Liver (tissue), 9 donors: ENCODE results near the gene CAVIN2. TPM values are rescaled to one million over a fixed set of nuclear protein-coding genes. Genes with fewer than 3 reads are reported as not detected.

Experiments
- DNase-seq: peaks from one replicate; pipeline ENCODE4 v3.0.0-alpha.2; 2017; ENCODE audit warnings: low spot score
- H3K27ac ChIP-seq, 2 donors: one replicate each; pipeline ENCODE4 v1.7.0; 2013; ENCODE audit warnings: inconsistent platforms in 2 of 2, low read length in 2 of 2, control low read depth in 1 of 2, low read depth in 1 of 2, mild to moderate bottlenecking in 1 of 2
- H3K27me3 ChIP-seq, 4 donors: one replicate each; pipeline versions ENCODE4 v1.6.1 to v1.7.0; 2013; ENCODE audit warnings: low read length in 3 of 4, inconsistent platforms in 1 of 4, mild to moderate bottlenecking in 1 of 4, moderate library complexity in 1 of 4; ENCODE audit not compliant: control insufficient read depth in 4 of 4, insufficient read depth in 4 of 4
- H3K36me3 ChIP-seq, 4 donors: one replicate each; pipeline versions ENCODE4 v1.6.1 to v1.7.0; 2013; ENCODE audit warnings: low read length in 3 of 4, mild to moderate bottlenecking in 3 of 4, low read depth in 1 of 4, moderate library complexity in 1 of 4; ENCODE audit not compliant: control insufficient read depth in 4 of 4, insufficient read depth in 3 of 4
- H3K4me1 ChIP-seq, 4 donors: one replicate each; pipeline versions ENCODE4 v1.6.1 to v1.7.0; 2013; ENCODE audit warnings: low read length in 3 of 4, mild to moderate bottlenecking in 3 of 4, moderate library complexity in 1 of 4; ENCODE audit not compliant: control insufficient read depth in 4 of 4, insufficient read depth in 4 of 4
- H3K4me3 ChIP-seq, 3 donors: one replicate each; pipeline versions ENCODE4 v1.6.1 to v1.7.0; 2013; ENCODE audit warnings: low read length in 3 of 3, control low read depth in 1 of 3, low read depth in 1 of 3, mild to moderate bottlenecking in 1 of 3
- H3K9ac ChIP-seq, 2 donors: one replicate each; pipeline ENCODE4 v1.7.0; 2013; ENCODE audit warnings: low read length in 2 of 2, mild to moderate bottlenecking in 2 of 2, moderate library complexity in 2 of 2, control low read depth in 1 of 2, low read depth in 1 of 2
- H3K9me3 ChIP-seq, 4 donors: one replicate each; pipeline versions ENCODE4 v1.6.1 to v1.7.0; 2013; ENCODE audit warnings: low read length in 3 of 4; ENCODE audit not compliant: control insufficient read depth in 4 of 4
- EGR1 ChIP-seq, 2 donors: IDR thresholded peaks; 2 replicates each; pipeline ENCODE4 v1.6.1; 2016 to 2018; ENCODE audit warnings: antibody characterized with exemption in 2 of 2, low read depth in 2 of 2
- FOXA2 ChIP-seq: IDR thresholded peaks from 2 replicates; pipeline ENCODE4 v1.6.1; 2016; ENCODE audit warnings: antibody characterized with exemption
- GABPA ChIP-seq, 2 donors: IDR thresholded peaks in 1 of 2; conservative IDR thresholded peaks in 1 of 2; 2 replicates each; pipeline ENCODE4 v1.6.1; 2016; ENCODE audit warnings: antibody characterized with exemption in 2 of 2, mild to moderate bottlenecking in 1 of 2, moderate library complexity in 1 of 2
- HNF4A ChIP-seq, 2 donors: conservative IDR thresholded peaks; 2 replicates each; pipeline ENCODE4 v1.6.1; 2016; ENCODE audit warnings: antibody characterized with exemption in 2 of 2, mild to moderate bottlenecking in 2 of 2
- HNF4G ChIP-seq: IDR thresholded peaks from 2 replicates; pipeline ENCODE4 v1.6.1; 2016; ENCODE audit warnings: antibody characterized with exemption
- JUND ChIP-seq, 2 donors: IDR thresholded peaks; 2 replicates each; pipeline ENCODE4 v1.6.1; 2016; ENCODE audit warnings: antibody characterized with exemption in 2 of 2
- NR2F2 ChIP-seq: IDR thresholded peaks from 2 replicates; pipeline ENCODE4 v1.6.1; 2016; ENCODE audit warnings: antibody characterized with exemption
- TAF1 ChIP-seq: conservative IDR thresholded peaks from 2 replicates; pipeline ENCODE4 v1.6.1; 2016; ENCODE audit warnings: antibody characterized with exemption, mild to moderate bottlenecking
- YY1 ChIP-seq: IDR thresholded peaks from 2 replicates; pipeline ENCODE4 v1.6.1; 2016; ENCODE audit warnings: antibody characterized with exemption, mild to moderate bottlenecking
- WGBS: extraction: QIAGEN DNeasy Blood & Tissue Kit; methylation state at CpG from one replicate; pipeline ENCODE4 v1.1.7; 2013; 5-methylcytosine and 5-hydroxymethylcytosine counted together
- polyA plus RNA-seq, 2 donors: library from polyadenylated mRNA; stranded (reverse) in 1 of 2; unstranded in 1 of 2; fragments of 200-250 nt in 1 of 2; fragments of >200 nt in 1 of 2; fragmentation: Nextera tagmentation in 1 of 2; extraction: Ambion mirVana in 1 of 2; gene quantifications; one replicate each; pipeline versions ENCODE4 v1.2.1 to v1.2.3, GENCODE V29; 2013 to 2015
- total RNA-seq, 2 donors: library from RNA; depleted of rRNA; stranded (reverse); fragments of >200 nt; gene quantifications; one replicate each; pipeline ENCODE4 v1.2.3, GENCODE V29; 2014
- TF ChIP-seq, protein P1 (sequence below): IDR thresholded peaks from 2 replicates; pipeline ENCODE4 v1.6.1; 2016; ENCODE audit warnings: antibody characterized with exemption
- TF ChIP-seq, protein P2 (sequence below): IDR thresholded peaks from 2 replicates; pipeline ENCODE4 v1.6.1; 2016; ENCODE audit warnings: antibody characterized with exemption
- TF ChIP-seq, protein P3 (sequence below): IDR thresholded peaks from 2 replicates; pipeline ENCODE4 v1.6.1; 2016; ENCODE audit warnings: antibody characterized with exemption
- TF ChIP-seq, protein P4 (sequence below): fragments of 150-350 bp; IDR thresholded peaks from 2 replicates; pipeline ENCODE4 v1.5.1; 2017; ENCODE audit warnings: improper control_type of control experiment, low read depth, low read length; ENCODE audit not compliant: missing input control
- donor health status: healthy.
- donor health status: healthy.
- donor health status: healthy.
- donor health status: healthy.
- donor health status: healthy.

The CAVIN2 gene
- total and polyA plus RNA-seq, 4 donors: 13.3 to 20.7 (median 14.0) TPM

DNA sequence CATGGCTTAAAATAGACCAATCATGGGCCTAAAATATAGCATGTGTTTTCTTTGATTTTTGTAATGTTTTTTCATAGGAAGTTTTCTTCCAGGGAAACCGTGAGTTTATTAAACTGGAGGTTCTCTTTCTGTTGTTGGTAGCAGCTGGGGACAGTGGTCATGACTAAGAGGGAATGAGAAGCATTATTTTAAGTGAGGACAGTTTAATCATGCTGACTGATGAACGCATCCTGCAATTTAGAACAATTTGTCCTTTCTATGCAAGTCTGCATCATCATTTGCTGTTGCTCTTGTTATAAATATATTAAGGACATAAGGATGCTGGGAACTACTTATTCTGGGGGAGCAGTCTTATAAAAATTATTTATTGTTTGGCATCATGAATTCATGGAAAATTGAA, 51.2 kb downstream of the CAVIN2 start:
- Histone ChIP-seq H3K4me3 (no peak overlapping the region), H3K36me3 (no peaks in the 10 kb centered on the region), H3K9ac (no peak overlapping the region), H3K27me3 (peaks cover 0 to 11% (median 0%) of the 10 kb centered on the region in 4 donors), H3K27ac (no peak overlapping the region), H3K4me1 (no peaks in the 10 kb centered on the region), H3K9me3 (no peaks in the 10 kb centered on the region)
- 86% methylated on average over 2 of the region's 2 CpGs for WGBS
- TF ChIP-seq EGR1 (IDR thresholded peaks at IDR 0.05; ENCODE audit: low read depth in 2 of 2) (no peak), YY1 (no peak), HNF4G (no peak), GABPA (IDR thresholded peaks at IDR 0.05 in 1 of 2, conservative IDR thresholded peaks at IDR 0.05 in 1 of 2) (no peak), TAF1 (no peak), FOXA2 (no peak)
- TF ChIP-seq, protein P1, sequence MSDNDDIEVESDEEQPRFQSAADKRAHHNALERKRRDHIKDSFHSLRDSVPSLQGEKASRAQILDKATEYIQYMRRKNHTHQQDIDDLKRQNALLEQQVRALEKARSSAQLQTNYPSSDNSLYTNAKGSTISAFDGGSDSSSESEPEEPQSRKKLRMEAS: no peak
- TF ChIP-seq, protein P2, sequence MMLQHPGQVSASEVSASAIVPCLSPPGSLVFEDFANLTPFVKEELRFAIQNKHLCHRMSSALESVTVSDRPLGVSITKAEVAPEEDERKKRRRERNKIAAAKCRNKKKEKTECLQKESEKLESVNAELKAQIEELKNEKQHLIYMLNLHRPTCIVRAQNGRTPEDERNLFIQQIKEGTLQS: no peak
- TF ChIP-seq, protein P3, sequence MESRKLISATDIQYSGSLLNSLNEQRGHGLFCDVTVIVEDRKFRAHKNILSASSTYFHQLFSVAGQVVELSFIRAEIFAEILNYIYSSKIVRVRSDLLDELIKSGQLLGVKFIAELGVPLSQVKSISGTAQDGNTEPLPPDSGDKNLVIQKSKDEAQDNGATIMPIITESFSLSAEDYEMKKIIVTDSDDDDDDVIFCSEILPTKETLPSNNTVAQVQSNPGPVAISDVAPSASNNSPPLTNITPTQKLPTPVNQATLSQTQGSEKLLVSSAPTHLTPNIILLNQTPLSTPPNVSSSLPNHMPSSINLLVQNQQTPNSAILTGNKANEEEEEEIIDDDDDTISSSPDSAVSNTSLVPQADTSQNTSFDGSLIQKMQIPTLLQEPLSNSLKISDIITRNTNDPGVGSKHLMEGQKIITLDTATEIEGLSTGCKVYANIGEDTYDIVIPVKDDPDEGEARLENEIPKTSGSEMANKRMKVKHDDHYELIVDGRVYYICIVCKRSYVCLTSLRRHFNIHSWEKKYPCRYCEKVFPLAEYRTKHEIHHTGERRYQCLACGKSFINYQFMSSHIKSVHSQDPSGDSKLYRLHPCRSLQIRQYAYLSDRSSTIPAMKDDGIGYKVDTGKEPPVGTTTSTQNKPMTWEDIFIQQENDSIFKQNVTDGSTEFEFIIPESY: no peak
- no peak for DNase-seq

DNA sequence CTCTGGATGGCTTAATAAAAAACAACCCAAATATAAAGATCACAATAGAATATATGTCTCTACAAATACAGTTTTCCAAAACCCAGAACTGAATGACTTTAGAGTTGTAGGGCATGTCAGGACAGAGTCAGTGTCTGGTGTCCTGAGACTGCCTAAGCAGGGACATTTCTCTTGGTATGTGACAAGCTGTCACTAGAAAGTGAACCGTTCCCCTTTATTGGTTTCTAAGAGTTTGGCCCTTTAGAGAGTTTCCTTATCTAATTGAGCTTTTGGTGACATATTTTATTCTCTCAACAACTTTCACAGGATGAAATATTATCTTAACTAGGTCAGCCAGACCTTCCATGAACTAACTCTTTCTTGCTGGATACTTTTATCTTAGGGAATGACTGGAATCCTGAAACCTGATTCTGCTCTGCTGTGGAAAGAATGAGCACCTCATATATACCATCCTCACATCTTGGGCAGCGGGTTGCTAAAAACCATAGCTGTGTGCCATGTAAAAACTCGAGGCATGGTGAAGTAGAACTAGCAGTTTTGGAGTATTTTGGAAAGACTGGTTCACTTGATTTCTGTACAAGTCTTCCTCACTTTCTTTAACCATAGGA, 54.8 kb downstream of the CAVIN2 start:
- Histone ChIP-seq H3K4me1 (no peaks in the 10 kb centered on the region), H3K9me3 (no peaks in the 10 kb centered on the region), H3K9ac (no peak overlapping the region), H3K36me3 (no peaks in the 10 kb centered on the region), H3K27ac (no peak overlapping the region), H3K4me3 (no peak overlapping the region), H3K27me3 (peaks cover 0 to 11% (median 0%) of the 10 kb centered on the region in 4 donors)
- DNase-seq: no peak
- WGBS: 72% methylated on average over 3 of the region's 3 CpGs
- no peak for TF ChIP-seq NR2F2
- TF ChIP-seq YY1: no peak
- TF ChIP-seq HNF4A (conservative IDR thresholded peaks at IDR 0.05): no peak
- TF ChIP-seq, protein P2: no peak
- TF ChIP-seq, protein P4, sequence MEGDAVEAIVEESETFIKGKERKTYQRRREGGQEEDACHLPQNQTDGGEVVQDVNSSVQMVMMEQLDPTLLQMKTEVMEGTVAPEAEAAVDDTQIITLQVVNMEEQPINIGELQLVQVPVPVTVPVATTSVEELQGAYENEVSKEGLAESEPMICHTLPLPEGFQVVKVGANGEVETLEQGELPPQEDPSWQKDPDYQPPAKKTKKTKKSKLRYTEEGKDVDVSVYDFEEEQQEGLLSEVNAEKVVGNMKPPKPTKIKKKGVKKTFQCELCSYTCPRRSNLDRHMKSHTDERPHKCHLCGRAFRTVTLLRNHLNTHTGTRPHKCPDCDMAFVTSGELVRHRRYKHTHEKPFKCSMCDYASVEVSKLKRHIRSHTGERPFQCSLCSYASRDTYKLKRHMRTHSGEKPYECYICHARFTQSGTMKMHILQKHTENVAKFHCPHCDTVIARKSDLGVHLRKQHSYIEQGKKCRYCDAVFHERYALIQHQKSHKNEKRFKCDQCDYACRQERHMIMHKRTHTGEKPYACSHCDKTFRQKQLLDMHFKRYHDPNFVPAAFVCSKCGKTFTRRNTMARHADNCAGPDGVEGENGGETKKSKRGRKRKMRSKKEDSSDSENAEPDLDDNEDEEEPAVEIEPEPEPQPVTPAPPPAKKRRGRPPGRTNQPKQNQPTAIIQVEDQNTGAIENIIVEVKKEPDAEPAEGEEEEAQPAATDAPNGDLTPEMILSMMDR: no peak
- TF ChIP-seq HNF4G: no peak
- no peak for TF ChIP-seq FOXA2
- no peak for TF ChIP-seq JUND (IDR thresholded peaks at IDR 0.05)
- no peak for TF ChIP-seq EGR1 (IDR thresholded peaks at IDR 0.05; ENCODE audit: low read depth in 2 of 2)
